GM21526 (cell line): ENCODE results near the gene RFPL2.
"Not testable (repeated sequence)": the region's sequence is repeated elsewhere in the genome, so short reads cannot be mapped to it uniquely, and the experiment has no call there.

Experiments
- ATAC-seq: cut with Tn5 transposase; IDR thresholded peaks from one replicate; pipeline ENCODE4 v1.9.1; 2021; ENCODE audit warnings: moderate library complexity; ENCODE audit not compliant: unreplicated experiment, low FRiP score

Gene RFPL2

GRCh38 chr22:32175683-32176644 is 28.9 kb downstream of the RFPL2 start:
- ATAC-seq: no peak

DNA sequence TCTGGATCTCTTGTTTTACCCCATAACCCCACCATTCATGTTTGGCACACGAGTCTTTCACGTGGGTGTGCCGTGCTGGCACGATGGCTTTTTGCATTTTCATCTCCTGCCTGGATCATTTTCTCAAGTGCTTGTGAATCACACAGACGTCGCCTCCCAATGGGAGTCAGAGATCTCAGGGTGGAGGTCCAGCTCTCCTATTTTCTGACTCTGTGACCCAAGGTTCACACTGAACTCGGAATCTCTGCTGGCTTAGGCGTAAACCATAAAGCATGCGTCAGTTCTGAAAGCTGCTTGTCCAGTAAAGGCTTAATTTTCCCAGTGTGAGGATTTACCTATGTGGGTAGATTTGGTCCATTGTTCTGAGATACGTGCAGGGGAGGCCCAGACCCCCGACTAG is 29.8 kb downstream of the RFPL2 start:
- no peak for ATAC-seq

DNA sequence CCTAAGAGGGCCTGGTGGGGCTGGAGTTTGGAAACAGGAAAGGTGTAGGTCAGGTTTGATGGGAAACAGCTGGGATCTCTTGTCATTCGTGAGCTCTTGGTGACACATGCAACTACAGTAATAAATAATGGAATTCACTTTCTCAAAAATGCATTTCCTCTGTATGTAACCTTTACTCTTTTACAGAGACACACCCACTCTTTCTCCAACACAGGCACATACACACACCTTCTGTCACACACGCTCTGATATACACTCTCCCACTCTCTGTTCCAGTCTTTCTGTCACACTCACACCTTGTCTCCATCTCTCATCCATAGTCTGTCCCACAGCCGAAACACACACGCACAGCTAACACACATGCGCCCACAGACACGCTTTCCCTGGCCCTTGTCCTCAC is 39.2 kb downstream of the RFPL2 start:
- no peak for ATAC-seq

- ATAC-seq: no peak
Measured at GRCh38 chr22:32164075-32164860, 40.6 kb downstream of the RFPL2 start.

- not testable (repeated sequence) for ATAC-seq
Measured at GRCh38 chr22:32160411-32160810, 44.5 kb downstream of the RFPL2 start.

DNA sequence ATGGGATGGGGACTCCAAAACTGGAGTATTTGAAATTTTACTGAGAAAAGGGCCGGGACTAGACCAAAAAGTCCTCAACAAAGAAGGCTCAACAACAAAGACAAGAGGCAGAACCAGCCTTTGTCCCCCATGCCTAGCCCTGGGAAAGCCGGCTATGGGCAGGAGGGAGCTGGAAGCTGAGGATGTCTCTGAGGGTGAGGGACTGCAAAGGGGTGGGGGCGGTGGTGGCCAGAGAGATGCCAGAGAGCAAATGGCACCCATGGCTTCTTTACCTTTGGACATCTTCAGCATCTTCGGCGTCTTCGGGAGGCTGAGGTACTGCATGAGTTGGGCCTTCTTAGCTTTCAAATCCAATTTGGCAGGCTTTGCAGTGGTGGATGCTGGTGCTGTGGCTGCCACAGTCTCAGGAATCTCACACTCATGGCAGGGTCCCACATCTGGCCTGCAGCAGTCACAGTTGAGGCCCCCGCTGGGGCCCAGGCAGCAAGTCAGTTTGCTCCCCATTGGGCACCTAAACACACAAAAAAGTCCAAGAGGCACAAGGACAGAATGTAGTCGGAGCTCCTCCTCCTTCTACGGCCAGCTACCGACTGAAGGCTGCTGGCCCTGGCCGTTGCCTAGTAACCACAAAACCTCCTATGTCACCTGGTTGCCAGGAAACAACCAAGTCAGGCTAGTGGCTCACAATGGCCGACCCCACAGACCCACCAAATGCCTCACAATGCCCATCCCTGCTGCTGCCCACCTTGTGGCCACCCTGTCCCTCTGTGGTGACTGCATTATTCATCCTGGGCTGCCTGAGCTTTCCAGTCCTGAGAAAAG is 46.0 kb downstream of the RFPL2 start, which contains the start of gene C22orf42:
Gene C22orf42, minus strand, starts transcription at position 592 of the 822 bp plus-strand sequence. Its CDS starts 88 bp downstream, at position 504.
- ATAC-seq: no peak

DNA sequence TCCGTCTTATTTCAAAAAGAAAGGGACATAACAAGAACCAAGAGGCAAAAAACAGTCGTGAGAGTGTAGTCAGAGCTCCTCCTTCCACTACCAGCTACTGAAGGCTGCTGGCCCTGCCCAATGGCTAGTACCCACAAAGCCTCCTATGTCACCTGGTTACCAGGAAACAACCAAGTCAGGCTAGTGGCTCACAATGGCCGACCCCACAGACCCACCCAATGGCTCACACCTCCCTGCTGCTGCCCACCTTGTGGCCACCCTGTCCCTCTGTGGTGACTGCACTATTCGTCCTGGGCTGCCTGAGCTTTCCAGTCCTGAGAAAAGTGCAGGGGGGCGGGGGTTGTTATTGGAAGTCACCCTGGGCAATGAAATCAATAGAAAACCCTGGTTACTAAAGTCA is 47.2 kb downstream of the RFPL2 start:
- not testable (repeated sequence) for ATAC-seq

- not testable (repeated sequence) for ATAC-seq
Measured at GRCh38 chr22:32154727-32155126, 50.1 kb downstream of the RFPL2 start.

DNA sequence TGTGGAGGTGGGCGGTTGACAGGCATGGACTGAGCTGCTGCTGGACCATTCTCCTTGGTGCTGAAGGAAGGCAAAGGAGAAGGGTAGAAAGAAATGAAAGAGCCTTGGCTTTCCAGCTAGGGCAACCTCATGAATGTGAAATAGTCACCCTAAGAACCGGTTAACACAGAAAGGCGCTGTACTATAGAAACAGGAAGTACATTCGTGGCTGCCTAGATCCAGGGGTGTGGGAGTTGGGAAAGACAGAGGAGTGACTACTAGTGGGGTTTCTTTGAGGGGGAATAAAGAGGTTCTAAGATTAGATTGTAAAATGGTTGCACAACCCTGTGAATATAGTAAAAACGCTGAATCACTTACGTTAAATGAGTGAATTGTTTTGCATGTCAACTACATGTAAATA is 53.2 kb downstream of the RFPL2 start:
- not testable (repeated sequence) for ATAC-seq

DNA sequence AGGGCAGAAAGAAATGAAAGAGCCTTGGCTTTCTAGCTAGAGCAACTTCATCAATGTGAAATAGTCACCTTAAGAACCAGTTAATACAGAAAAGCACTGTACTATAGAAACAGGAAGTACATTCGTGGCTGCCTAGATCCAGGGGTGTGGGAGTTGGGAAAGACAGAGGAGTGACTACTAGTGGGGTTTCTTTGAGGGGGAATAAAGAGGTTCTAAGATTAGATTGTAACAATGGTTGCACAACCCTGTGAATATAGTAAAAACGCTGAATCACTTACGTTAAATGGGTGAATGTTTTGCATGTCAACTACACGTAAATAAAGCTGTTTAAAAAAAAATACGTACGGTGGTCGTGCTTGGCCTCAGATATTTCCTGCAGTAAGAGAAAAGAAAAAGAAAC is 54.2 kb downstream of the RFPL2 start:
- ATAC-seq: not testable (repeated sequence)

GRCh38 chr22:32148372-32148771 is 56.5 kb downstream of the RFPL2 start:
- ATAC-seq: not testable (repeated sequence)

- ATAC-seq: not testable (repeated sequence)
Measured at GRCh38 chr22:32147128-32147527, 57.7 kb downstream of the RFPL2 start.

- no peak for ATAC-seq
Measured at GRCh38 chr22:32144496-32145274, 60.2 kb downstream of the RFPL2 start.

- ATAC-seq: no peak
Measured at GRCh38 chr22:32142600-32142999, 62.3 kb downstream of the RFPL2 start.

DNA sequence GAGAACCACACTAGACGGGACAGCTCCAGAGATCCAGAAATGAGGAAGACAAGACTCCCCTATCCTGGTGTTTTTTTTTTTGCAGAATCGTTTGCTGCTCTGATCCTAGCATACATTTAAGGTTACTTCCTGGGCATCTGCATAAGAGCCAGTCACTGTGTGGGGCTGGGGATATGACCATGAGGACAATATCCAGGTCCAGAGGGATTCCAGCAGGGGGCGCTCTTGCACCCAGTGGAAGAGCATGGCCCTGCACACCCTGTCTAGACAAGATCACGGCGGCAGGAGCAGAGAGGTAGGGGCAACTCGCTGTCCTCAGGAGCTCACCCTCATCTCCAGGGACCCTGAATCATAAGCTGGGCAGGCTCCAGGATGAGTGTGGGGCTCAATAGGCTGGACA is 64.2 kb downstream of the RFPL2 start:
- not testable (repeated sequence) for ATAC-seq
